Uterus (tissue), 2 donors: ENCODE data around the gene OR2H1.

Experiments
- CTCF ChIP-seq, 4 experiments: fragments of 200-600 bp in 2 of 4; fragments of 450-650 bp in 2 of 4; sonication (generic) in 2 of 4; IDR thresholded peaks; one replicate each; pipeline ENCODE4 v1.5.1; 2016 to 2019; ENCODE audit warnings: antibody characterized with exemption in 4 of 4, mild to moderate bottlenecking in 2 of 4, moderate library complexity in 1 of 4
- POLR2A ChIP-seq, 2 donors: fragments of 450-650 bp; IDR thresholded peaks; one replicate each; pipeline ENCODE4 v1.6.1; 2016; ENCODE audit warnings: antibody characterized with exemption in 2 of 2, mild to moderate bottlenecking in 1 of 2, moderate library complexity in 1 of 2

- TF ChIP-seq POLR2A (IDR thresholded peaks at IDR 0.05) (no peak), CTCF (IDR thresholded peaks at IDR 0.05) (no peak)
Observed at GRCh38 chr6:29451471-29452193, 5.3 kb upstream of the OR2H1 start.
